DND-41 (cell line): Measurements from ENCODE around the gene PLXNA4.

ENCODE experiments used
- EZH2 ChIP-seq: IDR thresholded peaks from 3 replicates; pipeline ENCODE4 v1.6.1; 2012; ENCODE audit warnings: borderline replicate concordance, low read depth, mild to moderate bottlenecking, moderate library complexity, low read length, inconsistent platforms; ENCODE audit not compliant: severe bottlenecking
- TF ChIP-seq, protein P1 (sequence below): IDR thresholded peaks from 2 replicates; pipeline ENCODE4 v1.5.1; 2012; ENCODE audit warnings: borderline replicate concordance, low read length, moderate library complexity, mild to moderate bottlenecking; ENCODE audit not compliant: poor library complexity, severe bottlenecking; ENCODE audit errors: extremely low read depth

GRCh38 chr7:132519936-132520335 lies 56.3 kb downstream of the PLXNA4 start:
- TF ChIP-seq, protein P1, sequence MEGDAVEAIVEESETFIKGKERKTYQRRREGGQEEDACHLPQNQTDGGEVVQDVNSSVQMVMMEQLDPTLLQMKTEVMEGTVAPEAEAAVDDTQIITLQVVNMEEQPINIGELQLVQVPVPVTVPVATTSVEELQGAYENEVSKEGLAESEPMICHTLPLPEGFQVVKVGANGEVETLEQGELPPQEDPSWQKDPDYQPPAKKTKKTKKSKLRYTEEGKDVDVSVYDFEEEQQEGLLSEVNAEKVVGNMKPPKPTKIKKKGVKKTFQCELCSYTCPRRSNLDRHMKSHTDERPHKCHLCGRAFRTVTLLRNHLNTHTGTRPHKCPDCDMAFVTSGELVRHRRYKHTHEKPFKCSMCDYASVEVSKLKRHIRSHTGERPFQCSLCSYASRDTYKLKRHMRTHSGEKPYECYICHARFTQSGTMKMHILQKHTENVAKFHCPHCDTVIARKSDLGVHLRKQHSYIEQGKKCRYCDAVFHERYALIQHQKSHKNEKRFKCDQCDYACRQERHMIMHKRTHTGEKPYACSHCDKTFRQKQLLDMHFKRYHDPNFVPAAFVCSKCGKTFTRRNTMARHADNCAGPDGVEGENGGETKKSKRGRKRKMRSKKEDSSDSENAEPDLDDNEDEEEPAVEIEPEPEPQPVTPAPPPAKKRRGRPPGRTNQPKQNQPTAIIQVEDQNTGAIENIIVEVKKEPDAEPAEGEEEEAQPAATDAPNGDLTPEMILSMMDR: no peak
- TF ChIP-seq EZH2: no peak
